Aorta (tissue), 5 donors: ENCODE results near the gene NGF. TPM values are rescaled to one million over a fixed set of nuclear protein-coding genes. Genes with fewer than 3 reads are reported as not detected.
A peak's percentile ranks its signal among the peaks of the same experiment; 100 is the strongest.

Experiments used
- ATAC-seq: fragments of 200-7000 bp; cut with Tn5 transposase; one replicate; pipeline ENCODE4 v1.9.1; 2022; ENCODE audit warnings: moderate library complexity; ENCODE audit not compliant: low FRiP score
- DNase-seq, 2 donors: peaks; one replicate each; pipeline ENCODE4 v3.0.0-alpha.2; 2020
- H3K27ac ChIP-seq, 2 donors: one replicate each; pipeline ENCODE4 v1.5.1; 2013; ENCODE audit warnings: low read length in 2 of 2, mild to moderate bottlenecking in 2 of 2, moderate library complexity in 2 of 2, control low read depth in 1 of 2, inconsistent platforms in 1 of 2, low read depth in 1 of 2
- H3K27me3 ChIP-seq, 2 donors: one replicate each; pipeline ENCODE4 v1.6.1; 2013; ENCODE audit warnings: control low read depth in 1 of 2, low read length in 1 of 2, mild to moderate bottlenecking in 1 of 2, moderate library complexity in 1 of 2; ENCODE audit not compliant: insufficient read depth in 2 of 2, control insufficient read depth in 1 of 2
- H3K36me3 ChIP-seq, 2 donors: one replicate each; pipeline ENCODE4 v1.6.1; 2013; ENCODE audit warnings: control low read depth in 1 of 2, low read length in 1 of 2, mild to moderate bottlenecking in 1 of 2; ENCODE audit not compliant: insufficient read depth in 2 of 2, control insufficient read depth in 1 of 2
- H3K4me1 ChIP-seq, 2 donors: one replicate each; pipeline ENCODE4 v1.6.1; 2013; ENCODE audit warnings: low read length in 2 of 2, control low read depth in 1 of 2, mild to moderate bottlenecking in 1 of 2, moderate library complexity in 1 of 2; ENCODE audit not compliant: insufficient read depth in 2 of 2, control insufficient read depth in 1 of 2
- H3K4me3 ChIP-seq, 2 donors: one replicate each; pipeline ENCODE4 v1.5.1; 2013; ENCODE audit warnings: low read length in 2 of 2, control low read depth in 1 of 2, mild to moderate bottlenecking in 1 of 2
- H3K9me3 ChIP-seq: one replicate; pipeline ENCODE4 v1.6.1; 2013; ENCODE audit warnings: mild to moderate bottlenecking, low read length; ENCODE audit not compliant: control insufficient read depth
- WGBS, 2 donors: extraction: QIAGEN DNeasy Blood & Tissue Kit; methylation state at CpG; one replicate each; pipeline ENCODE4 v1.1.7; 2013; 5-methylcytosine and 5-hydroxymethylcytosine counted together
- intact Hi-C, 2 donors: fragments of 100-400 bp; cut with DNase I; formaldehyde crosslinking; loops; one replicate each; pipeline versions ENCODE4 v1.14.2 to v1.15.0; 2022
- polyA plus RNA-seq, 2 donors: library from polyadenylated mRNA; stranded (reverse); fragments of 200-250 nt; gene quantifications; one replicate each; pipeline ENCODE4 v1.2.3, GENCODE V29; 2013
- total RNA-seq, 2 donors: library from RNA; stranded (reverse); fragmentation: NEBNext Ultra II Directional; extraction: Animal tissue kit (Norgen Biotek cat#: 25700); gene quantifications; one replicate each; pipeline ENCODE4 v1.2.1, GENCODE V29; 2021
- donor health status: healthy with polysubstance abuse.
- donor health status: Bipolar disorder and iron deficiency.
- donor health status: DM: no; HTN: no; CAD: no.
- donor health status: DM: no; HTN: no; CAD: no.
- donor health status: DM: yes; HTN: yes; CAD: no.

The NGF gene
- total and polyA plus RNA-seq, 4 donors, result 10.2 to 39.7 (median 15.6) TPM

DNA sequence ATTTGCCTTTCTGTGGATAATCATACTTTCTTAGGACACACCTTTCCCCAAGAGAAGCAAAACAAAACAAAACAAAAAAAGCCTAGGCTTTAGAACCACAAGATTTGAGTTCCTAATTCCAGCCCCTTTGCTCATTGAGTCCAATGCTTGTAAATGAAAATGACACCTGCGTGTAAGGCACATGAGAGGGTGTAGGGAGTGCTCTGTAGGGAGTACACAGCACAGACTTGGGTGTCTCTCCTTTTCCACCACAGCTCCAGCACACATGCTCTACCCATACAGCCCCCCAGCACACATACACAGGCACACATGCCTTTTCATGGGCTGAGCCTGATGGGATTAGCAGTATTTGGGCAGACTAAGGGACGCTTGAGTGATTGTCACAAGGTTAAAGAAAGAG is 9.2 kb upstream of the NGF start:
- no peak for ATAC-seq
- no peaks in the 10 kb centered on the region for H3K4me1 ChIP-seq
- no peak for DNase-seq
- no peaks in the 10 kb centered on the region for H3K36me3 ChIP-seq
- H3K27me3 ChIP-seq, result no peaks in the 10 kb centered on the region
- no peak overlapping the region for H3K27ac ChIP-seq
- no peaks in the 10 kb centered on the region for H3K9me3 ChIP-seq
- no peak overlapping the region for H3K4me3 ChIP-seq
- 95 to 97% methylated on average over 2 of the region's 2 CpGs for WGBS, 2 donors
- intact Hi-C loops, result no loop called here

DNA sequence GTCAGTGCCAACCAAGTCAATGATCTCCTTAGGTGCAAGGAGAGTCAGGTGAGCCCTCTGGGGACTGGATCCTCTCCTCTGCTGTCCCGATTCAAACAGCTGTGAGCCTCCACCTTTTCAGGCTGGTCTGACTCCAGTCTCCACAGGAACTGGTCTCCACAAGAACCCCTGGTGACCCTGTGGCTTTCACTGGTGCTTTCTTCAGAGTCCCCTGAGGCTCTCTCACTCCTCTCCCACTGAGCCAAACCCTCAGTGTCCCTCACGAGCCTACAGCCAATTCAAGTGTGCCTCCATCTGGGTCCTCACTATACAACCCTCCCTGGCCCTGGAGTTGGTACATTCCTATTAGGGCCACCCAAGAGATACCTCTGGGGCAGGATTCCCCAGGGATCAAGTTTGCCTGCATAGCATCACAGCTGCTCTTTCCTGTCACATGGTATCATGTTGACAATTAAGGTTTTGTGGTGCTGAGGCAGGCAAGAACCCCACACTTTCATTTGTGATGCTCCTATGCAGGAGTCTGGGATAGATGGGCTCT is 5.2 kb upstream of the NGF start:
- H3K9me3 ChIP-seq, result no peaks in the 10 kb centered on the region
- H3K27me3 ChIP-seq, result no peaks in the 10 kb centered on the region
- no peak overlapping the region for H3K27ac ChIP-seq
- intact Hi-C loops, result no loop called here
- H3K4me1 ChIP-seq, result peaks cover 0 to 3% of the 10 kb centered on the region in 2 donors
- no peak overlapping the region for H3K4me3 ChIP-seq
- DNase-seq (no peak), ATAC-seq (no peak)
- WGBS, 2 donors, result 64 to 88% methylated on average over 2 of the region's 2 CpGs
- no peaks in the 10 kb centered on the region for H3K36me3 ChIP-seq

DNA sequence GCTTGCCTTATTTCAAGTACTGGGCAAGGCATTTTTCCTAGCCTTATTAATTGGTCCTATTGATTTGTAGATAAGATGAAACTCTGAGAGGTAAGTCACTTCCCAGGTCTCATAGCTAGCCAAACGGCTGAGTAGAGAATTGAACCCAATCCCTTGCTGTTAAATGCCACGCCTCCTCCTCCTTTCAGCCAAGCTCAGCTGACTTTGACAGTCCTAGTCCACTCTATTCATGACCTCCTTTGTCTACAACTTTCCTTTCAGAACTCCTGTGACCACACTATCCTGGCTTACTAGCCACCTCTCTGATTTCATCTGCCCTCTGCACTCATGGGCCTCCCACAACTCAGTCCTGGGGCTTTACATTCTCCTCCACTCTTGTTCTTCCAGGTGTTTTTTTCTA is 3.9 kb upstream of the NGF start:
- Histone ChIP-seq H3K4me1 (peaks cover 0 to 3% of the 10 kb centered on the region in 2 donors), H3K27me3 (no peaks in the 10 kb centered on the region), H3K4me3 (no peak overlapping the region), H3K9me3 (no peaks in the 10 kb centered on the region), H3K36me3 (no peaks in the 10 kb centered on the region), H3K27ac (no peak overlapping the region)
- DNase-seq, result no peak
- WGBS, 2 donors, result 92 to 94% methylated on average over 2 of the region's 2 CpGs
- no peak for ATAC-seq
- intact Hi-C loops, result no loop called here

DNA sequence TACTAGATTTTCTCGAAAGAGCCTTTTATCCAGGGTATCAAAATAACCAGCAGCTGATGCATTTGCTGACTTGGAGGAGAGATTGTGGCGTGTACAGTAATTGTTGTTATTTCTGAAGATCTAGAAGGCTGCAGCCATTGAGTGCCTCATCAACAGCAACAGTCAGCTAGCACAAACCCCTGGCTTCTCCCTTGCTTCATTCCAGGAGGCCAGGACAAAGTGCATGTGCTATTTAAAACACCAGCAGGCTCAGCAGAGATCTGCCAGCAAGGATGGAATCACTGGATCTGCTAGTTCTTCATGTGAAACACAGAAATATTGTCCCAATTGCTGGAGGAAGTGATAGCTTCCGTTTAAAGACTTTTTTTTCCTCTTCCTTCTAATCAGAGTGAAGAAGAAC is 2.8 kb upstream of the NGF start:
- intact Hi-C loops, result no loop called here
- peaks cover 0 to 3% of the 10 kb centered on the region in 2 donors for H3K4me1 ChIP-seq
- no peak overlapping the region for H3K27ac ChIP-seq
- 5% methylated on average over 3 of the region's 3 CpGs for WGBS, 2 donors
- no peaks in the 10 kb centered on the region for H3K9me3 ChIP-seq
- DNase-seq (no peak), ATAC-seq (no peak)
- H3K4me3 ChIP-seq, result no peak overlapping the region
- H3K36me3 ChIP-seq, result no peaks in the 10 kb centered on the region
- H3K27me3 ChIP-seq, result no peaks in the 10 kb centered on the region

DNA sequence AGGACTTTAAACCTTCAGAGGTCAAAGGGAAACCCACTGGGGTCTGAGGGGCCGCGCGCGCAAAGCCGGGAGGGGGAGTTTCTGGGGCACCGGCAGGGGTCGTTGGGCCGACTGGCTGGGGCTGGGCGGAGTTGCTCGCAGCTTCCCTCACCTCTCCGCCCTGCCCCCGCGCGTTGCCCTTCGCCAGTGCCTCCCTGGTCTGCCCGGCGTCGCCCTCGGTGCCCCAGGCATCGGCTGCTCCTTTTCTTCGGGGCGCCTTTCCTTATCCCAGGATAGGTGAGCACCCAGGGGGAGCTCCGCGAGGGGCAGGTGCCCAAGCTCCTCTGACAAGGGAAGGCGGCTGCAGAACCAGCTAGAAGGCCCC is 390 bp upstream of the NGF start:
- peaks cover 0 to 14% of the 10 kb centered on the region in 2 donors for H3K4me1 ChIP-seq
- H3K9me3 ChIP-seq, result no peaks in the 10 kb centered on the region
- no peaks in the 10 kb centered on the region for H3K36me3 ChIP-seq
- H3K4me3 ChIP-seq, result peak overlapping the region in 1 of 2 donors; percentile 54
- H3K27me3 ChIP-seq, result no peaks in the 10 kb centered on the region
- no peak for ATAC-seq
- intact Hi-C loops, result loop anchor here (1.0 to 5.0 kb wide), 3 partner anchors 88 to 151 kb away; no protein-coding TSS in a partner anchor
- peak; percentile 50 to 78 for DNase-seq
- H3K27ac ChIP-seq, result no peak overlapping the region
- WGBS, 2 donors, result 73 to 74% methylated on average over 23 to 25 of the region's 25 CpGs

DNA sequence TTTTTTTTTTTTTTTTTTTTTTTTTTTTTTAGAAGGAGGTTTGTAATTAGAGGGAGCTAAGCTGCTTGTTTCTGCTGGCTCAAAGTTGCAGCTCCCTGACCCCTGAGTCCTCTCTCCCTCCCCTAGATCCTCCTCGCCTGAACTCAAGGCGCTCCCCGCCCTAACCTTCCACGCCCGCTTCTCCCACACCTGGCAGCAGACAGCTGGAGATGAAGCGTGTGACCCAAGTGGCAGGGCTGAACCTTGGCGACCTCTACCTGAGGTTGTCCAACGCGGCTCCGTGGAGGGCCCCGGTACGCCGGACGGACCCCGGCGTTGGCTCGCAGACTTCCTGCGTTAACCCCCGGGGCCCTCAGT is 795 bp downstream of the NGF start:
- WGBS, 2 donors, result 0 to 1% methylated on average over 19 of the region's 19 CpGs
- Histone ChIP-seq H3K4me1 (peaks cover 0 to 14% of the 10 kb centered on the region in 2 donors), H3K36me3 (no peaks in the 10 kb centered on the region), H3K27ac (peak overlapping the region in 1 of 2 donors; percentile 65), H3K9me3 (no peaks in the 10 kb centered on the region), H3K4me3 (peak overlapping the region; percentile 43 to 54), H3K27me3 (no peaks in the 10 kb centered on the region)
- ATAC-seq, result no peak
- DNase-seq, result no peak
- intact Hi-C loops, result loop anchor here (5.0 kb wide), 2 partner anchors 90 to 150 kb away; no protein-coding TSS in a partner anchor

DNA sequence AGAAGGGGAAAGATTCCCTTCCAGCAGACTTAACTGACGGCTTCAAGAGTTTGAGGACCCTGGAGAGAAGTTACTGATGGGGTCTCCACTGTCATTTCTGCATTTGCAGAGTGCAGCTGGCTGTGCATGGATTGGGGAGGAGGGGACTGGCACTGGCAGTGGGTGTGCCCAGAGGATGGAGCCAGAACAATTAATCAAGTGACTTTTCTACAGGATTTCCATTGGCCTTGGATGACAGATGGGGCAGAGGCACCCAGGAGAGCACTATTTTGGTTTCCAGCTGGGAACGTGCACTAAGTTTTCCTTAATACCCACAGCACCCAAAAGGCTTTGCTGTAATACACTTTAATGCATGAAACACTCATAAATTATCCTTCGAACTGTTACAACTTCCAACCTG is 1.3 kb downstream of the NGF start:
- 11 to 26% methylated on average over 3 of the region's 3 CpGs for WGBS, 2 donors
- DNase-seq (no peak), ATAC-seq (no peak)
- H3K9me3 ChIP-seq, result no peaks in the 10 kb centered on the region
- no peak overlapping the region for H3K27ac ChIP-seq
- H3K27me3 ChIP-seq, result no peaks in the 10 kb centered on the region
- intact Hi-C loops, result loop anchor here (5.0 kb wide), 2 partner anchors 91 to 149 kb away; no protein-coding TSS in a partner anchor
- peaks cover 0 to 14% of the 10 kb centered on the region in 2 donors for H3K4me1 ChIP-seq
- H3K4me3 ChIP-seq, result no peak overlapping the region
- H3K36me3 ChIP-seq, result no peaks in the 10 kb centered on the region

DNA sequence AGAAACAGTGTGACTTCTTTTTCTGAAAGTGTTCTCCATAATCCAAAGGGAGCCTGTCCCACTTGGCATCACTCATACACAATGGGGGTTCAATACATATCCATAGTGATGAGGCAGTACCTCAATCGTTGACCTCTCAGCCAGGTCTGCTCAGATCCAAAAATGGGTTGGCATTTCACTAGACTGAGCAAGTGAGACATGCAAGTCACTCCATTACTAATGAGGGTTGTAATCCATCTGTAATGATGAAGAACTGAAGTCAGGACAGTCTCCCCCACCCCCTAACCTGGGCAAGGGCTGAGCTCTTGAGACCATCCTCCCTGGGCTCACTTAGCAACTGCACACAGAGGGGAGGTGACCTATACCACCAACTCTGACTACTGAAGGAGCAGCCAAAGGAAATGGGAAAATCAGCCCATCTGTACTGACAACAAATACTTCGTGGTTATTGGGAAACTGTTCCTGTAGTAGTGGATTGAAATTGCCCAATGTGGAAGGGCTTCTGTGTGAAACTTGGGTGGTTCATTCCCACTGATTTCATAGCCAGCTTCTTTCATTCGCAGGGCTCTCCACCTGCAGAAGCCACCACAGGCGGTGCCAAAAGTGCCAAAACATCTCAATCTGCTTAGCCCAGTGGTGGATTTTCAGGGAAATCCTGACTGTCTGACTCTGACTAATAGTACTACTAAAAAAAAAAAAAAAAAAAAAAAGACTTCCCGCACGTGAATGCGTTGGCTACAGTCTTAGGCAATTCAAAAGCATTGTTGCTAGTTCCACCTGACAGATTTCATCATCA is 5.0 kb downstream of the NGF start:
- intact Hi-C loops, result loop anchor here (5.0 kb wide), 2 partner anchors 51 to 196 kb away; no protein-coding TSS in a partner anchor
- Histone ChIP-seq H3K27me3 (no peaks in the 10 kb centered on the region), H3K4me3 (no peak overlapping the region), H3K27ac (peak overlapping the region; percentile 38 to 80), H3K4me1 (peaks cover 10 to 13% of the 10 kb centered on the region in 2 donors), H3K9me3 (no peaks in the 10 kb centered on the region), H3K36me3 (no peaks in the 10 kb centered on the region)
- ATAC-seq, result no peak
- 55 to 66% methylated on average over 7 of the region's 7 CpGs for WGBS, 2 donors
- DNase-seq, result peak in 1 of 2 donors; percentile 80
